HG02610 (cell line): Measurements from ENCODE around the gene CLSTN2.

Experiments used
- ATAC-seq: cut with Tn5 transposase; IDR thresholded peaks from one replicate; pipeline ENCODE4 v1.9.1; 2021; ENCODE audit warnings: mild to moderate bottlenecking, moderate library complexity; ENCODE audit not compliant: unreplicated experiment

CLSTN2 gene

DNA sequence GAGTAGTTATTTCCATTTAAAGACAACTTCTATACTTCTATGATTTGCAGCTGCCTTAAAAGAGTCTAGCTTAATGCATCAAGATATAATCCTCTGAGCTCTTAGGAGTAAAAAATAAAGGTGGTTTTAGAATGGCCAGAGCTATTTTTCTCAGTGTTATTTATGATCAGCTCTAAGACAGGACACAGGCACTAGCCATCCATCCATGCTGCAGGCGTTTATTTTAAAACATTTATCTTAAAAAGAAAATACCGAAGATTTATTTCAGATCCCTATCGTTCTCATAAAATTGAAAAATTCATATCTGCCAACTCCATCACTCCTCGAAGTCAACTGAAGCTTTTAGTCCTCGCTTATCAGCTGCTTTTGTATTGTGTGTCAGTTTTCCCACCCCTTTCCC is 243.5 kb downstream of the CLSTN2 start:
- no peak for ATAC-seq

DNA sequence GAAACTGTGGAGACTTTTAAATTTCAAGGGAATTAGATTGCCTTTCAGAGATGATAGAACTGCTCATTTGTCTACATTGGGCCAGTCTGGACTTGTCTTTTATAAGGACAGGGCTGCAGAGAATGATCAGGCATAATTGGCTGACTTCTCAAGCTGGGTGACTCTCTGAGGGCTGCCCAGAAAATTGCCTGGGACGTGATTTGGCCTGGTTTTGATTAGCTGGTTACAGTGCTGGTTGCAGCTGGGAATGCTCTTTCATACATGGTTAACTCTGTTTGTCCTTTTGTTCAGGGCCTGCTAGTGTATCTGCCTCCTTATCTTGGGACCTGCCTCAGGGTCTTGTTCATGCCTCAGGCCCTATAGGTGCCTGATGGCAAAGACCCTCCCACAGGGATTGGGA is 245.6 kb downstream of the CLSTN2 start:
- ATAC-seq, result no peak

DNA sequence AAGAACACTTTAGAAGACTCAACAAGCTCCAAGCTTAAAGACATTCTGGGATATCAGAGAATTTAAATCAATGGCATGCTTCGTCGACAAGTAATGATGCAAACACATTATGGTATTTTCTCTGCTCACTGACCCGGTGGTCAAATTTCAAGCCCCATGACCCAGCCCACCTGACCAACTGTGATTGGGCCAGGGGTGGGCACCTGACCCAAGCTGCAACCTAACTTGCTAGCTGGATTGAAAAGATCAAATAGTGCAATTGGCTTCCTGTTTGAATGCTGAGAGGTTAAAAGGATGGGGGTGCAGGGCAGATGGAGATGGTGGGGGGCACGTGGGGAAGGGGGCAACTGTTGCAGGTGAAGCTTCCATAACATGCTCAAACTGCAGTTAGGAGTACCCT is 250.4 kb downstream of the CLSTN2 start:
- ATAC-seq, result no peak

DNA sequence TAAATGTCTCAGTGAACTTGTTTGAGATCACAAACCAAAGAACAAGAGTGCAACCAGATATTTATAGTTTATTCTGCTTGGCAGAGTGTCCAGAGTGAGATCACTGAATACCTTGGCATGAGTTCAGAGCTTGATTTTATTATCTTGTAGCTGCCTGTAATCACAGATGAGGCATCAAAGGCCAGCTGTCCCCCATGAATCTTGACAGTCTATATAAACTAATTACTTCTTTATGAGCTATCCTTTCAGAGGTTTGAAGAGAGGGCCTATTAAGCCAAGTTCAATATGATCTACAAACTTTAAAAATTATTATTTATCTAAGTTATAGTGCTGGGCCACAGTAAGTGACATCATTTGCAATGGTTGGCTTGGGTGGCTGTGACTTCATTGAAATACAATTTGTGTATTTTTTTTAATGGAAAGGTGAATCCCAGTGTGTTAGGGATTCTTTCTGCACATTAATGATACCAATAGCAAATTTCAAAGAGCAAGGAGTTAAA is 251.5 kb downstream of the CLSTN2 start:
- ATAC-seq, result no peak

DNA sequence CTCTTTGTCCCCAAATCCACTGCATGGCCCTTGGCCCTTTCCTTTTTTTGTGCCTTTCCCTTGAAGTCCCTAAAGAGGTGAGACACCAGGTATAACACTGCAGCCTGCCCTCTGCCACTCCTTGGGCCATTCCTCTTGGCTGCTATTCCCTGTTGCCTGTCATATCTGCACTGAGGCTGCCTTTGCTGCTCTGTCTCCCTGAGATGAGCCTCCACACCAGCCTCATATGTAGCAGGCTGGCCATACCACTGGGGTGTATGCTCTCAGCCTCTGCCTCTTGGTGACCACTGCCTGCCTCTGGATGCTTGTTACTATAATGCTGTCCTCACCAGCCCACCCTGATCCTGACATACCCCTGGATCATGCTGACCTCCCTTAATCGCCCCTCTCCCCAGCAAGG is 252.0 kb downstream of the CLSTN2 start:
- no peak for ATAC-seq

DNA sequence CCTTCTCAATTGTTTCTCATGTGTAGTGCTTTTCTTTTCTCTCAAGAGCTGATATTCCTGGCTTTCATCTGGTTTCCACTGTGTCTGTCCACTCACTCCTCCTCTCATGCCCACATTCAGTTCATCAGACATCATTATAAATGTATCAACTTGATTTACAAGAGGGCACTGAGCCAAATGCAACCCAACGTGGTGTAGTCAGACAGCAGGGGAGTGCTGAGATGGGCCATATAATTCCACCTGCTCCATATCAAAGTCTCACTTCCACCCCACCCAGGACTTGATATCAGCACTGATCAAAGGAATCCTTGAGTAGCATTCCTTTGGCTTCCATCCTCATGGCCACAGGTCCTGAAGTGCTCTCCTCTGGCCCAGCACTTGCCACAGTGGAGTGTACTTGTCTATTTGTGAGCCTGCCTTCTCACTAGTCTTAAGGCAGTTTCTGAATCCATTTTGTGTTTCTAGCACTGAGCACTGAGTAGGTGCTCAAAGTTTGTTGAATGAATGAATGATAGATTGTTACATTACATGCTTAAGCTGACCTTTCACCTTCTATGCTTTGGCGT is 252.8 kb downstream of the CLSTN2 start:
- ATAC-seq, result no peak

DNA sequence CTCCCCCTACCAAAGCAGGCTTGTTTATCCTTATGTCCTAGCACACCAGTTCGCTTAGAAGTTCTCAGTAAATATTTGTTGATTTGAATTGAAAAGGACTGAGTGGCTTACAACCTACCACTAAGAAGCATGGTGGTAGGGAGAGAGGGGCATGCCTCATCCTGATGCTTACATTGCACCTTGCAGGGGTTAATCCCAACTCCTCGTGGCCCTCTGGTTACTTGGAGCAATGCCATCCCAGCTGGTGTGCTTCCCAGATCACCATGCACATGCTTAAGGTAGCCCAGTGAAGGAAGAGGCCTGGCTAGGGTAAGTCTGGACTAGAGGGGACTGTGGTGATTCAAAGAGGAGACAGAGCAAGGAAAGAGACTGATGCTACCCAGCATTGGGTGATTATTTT is 253.3 kb downstream of the CLSTN2 start:
- ATAC-seq, result no peak

DNA sequence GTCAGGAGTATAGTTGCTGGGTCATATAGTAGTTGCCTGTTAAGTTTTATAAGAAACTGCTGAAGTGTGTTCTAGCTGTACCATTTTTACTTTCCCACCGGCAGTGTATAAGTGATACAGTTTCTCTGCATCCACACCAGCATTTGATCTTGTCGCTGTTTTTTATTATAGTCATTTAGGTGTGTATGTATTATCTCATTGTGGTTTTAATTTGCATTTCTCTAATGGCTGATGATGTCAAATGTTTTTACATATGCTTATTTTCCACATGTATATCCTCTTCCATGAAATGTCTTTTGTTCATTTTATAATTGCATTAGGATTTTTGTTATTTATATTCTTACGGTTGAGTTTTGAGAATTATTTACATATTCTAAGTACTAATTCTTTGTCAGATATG is 254.3 kb downstream of the CLSTN2 start:
- no peak for ATAC-seq

DNA sequence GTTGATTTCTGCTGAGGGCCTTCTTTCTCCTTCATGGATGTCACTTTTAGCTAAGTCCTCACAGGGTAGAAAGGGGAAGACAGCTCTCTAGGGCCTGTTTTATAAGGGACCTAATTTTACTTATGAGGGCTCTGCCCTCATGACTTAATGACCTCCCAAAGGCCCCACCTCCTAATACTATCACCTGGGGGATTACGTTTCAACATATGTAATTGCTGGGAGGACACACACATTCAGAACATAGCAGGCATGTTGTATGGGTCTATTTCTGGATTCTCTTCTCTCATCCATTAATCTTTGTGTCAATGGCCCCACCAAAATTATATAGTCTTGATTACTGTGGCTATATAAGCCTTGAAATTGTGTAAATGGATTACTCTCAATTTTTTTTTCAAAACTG is 255.0 kb downstream of the CLSTN2 start:
- no peak for ATAC-seq

DNA sequence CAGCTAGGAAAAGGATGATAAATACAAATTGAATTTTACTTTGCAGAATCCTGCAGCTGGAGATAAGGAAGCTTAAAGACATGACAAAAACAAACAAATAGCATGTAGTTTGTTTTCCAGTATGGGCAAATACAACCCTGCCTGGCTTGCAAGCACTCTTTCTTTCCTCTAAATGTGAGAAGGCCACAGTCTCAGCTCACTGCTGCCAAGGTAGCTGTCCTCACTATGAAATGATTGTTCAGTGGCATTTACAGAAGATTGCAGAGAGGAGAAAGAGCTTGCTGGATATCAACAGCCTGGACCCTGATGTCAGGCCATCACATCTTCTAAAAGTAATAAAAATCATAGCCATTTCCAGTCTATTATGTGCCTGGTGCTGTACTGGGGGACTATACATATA is 262.0 kb downstream of the CLSTN2 start:
- ATAC-seq, result no peak

DNA sequence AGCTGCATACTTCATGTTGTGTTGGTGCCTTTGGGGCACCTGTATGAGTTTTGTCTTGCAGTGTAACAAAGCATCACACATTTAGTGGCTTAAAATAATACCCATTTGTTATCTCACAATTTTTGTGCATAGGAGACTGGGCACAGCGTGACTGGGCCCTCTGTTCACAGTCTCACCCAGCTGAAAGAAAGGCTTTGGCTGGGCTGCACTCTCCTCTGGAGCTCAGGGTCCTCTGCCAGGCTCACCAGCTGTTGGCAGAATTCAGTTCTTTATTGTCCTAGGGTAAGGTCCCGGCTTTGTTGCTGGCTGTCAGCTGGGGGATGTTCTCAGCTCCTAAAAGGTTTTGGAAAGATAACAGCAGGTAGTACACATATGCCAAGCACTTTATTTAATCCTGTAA is 263.3 kb downstream of the CLSTN2 start:
- no peak for ATAC-seq

DNA sequence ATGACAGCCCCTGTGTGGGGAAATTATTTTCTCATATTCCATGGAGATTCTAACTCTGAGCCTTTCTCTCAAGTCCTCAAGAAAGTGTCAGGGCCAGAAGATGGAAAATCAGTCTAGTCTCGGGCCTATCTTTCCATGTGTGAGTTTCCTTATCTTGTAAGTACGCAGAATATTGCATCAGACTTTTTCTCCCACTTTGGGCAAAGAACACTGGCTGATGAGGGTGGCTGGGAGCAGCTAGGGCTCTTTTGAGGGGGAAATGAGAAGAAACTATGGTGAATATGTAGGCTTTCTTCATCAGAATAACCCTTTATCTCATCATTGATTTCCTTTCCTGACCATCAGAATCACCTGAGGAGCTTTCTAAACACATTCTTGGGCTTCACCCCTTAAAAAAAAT is 264.0 kb downstream of the CLSTN2 start:
- ATAC-seq, result no peak

DNA sequence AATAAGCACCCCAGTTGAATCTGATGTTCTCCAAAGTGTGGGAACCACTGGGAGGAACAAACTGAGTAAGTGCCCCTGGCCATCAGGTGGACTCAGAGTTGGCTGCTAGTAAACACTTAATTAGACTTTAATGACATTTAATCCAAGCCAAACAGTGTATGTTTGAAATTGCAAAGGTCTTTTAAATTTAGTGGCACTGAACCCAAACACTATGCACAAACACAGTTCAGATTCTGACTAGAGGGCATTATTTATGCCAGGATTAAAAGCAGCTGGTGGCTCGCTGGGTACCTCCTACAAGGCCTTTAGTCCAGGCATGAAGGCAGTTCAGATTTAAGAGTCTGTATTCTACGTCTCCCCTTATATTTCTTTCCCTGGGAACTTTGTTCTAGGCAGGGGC is 264.8 kb downstream of the CLSTN2 start:
- ATAC-seq, result no peak

DNA sequence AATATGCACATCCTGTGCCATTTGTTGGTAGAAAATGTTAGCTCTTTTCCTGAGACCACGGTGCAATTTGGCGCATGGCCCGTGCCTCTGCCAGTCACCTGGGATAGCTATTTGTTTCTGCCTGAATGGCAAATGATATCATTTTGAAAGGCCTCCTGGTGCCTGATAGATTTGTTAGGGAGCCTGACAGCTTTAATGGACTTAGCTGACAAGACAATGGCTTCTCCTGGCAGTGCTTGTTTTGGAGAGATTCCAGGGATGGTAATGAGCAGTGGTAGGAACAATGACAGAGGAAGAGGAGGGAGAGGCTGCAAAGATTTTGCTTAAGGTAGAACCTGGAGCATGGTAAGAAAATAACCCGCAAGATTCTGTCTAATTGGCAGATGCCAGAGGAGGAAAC is 268.5 kb downstream of the CLSTN2 start:
- ATAC-seq, result no peak

DNA sequence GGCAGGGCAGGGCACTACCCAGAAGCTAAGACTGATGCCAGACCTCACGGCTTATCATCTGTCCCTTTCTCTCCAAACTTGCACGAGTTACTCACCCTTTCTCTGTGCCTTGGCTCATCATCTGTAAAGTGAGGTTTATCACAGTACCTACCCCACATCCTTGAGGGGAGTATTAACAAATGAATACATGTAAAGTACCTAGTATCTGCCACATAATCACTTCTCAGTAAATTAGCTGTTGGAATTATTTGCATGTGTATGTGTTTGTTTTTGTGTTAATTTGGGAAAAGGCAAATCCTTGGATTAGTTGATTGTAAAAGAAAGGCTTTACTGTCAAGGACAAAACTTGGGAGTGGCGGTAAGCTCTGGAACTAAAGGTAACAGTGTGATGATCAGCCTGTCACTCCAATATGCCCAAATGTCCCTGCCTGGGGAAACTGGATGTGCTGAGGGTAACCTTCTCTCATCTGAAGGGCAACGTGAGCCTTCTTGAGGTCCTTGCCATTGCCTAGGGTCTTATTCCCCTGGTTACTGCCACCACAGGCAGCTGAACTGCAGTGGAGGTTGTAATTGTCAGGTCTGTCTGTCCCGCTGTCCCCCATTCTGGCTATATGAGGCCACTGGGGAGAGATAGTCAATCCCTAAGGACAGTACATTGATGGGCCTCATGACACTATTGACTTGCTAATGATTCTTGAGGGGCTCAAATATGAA is 269.4 kb downstream of the CLSTN2 start:
- ATAC-seq, result no peak

DNA sequence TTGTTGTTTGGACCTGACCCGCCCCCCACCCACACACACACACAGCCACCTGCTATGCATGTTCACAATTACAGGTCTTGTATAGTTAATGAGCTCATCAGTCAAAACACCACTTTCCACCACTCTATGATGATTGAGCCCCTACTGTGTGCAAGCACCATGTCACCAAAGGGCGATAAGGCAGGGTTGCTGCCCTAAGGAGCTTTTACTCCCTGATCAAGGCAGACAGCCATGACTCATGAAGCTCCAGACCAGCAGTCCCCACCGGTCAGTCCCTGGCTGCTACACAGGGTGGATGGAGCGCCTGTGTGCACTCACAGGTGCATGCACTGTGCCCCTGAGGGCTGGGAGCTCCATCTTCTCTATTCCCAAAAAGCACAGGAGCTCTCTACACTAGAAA is 270.6 kb downstream of the CLSTN2 start:
- ATAC-seq, result no peak

DNA sequence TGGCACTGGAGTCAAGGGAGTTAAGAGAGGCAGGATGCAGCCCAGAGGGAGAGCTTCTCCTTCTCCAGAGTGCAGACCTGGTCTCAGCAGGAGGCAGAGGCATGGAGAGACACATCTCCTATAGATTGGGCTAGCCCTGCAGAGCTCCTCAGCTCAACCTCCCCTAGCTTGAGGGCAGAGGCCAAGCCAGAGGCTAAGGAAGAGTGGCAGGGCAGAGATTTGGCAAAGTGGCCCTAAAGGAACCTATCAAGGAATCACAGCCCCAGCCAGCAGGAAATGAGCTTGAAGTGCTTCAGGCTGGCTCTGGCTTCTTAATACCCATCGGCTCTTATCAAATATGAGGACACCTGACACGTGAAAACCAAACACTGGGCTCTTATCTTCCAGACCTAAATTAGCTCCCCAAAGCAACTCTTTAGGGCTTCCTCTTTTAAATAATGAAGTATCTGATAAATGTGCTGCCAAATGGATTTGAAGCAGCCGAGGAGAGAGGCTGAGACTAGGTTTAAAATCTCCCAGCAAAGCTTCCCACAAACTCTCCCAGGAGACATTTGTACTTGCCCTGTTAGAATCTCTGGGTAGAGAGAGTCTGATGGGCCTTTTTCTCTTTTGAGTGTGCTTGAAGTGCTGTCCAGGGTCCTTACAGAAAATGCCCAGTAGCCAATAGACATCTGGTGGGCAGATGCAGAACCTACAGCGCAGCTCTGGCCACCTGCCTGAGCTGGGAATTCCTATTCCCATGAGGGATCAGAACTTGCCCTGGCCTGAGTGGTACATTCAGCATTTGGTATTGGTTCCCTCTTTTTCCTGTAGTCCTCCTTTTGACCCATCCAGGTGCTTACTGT is 271.4 kb downstream of the CLSTN2 start:
- no peak for ATAC-seq

DNA sequence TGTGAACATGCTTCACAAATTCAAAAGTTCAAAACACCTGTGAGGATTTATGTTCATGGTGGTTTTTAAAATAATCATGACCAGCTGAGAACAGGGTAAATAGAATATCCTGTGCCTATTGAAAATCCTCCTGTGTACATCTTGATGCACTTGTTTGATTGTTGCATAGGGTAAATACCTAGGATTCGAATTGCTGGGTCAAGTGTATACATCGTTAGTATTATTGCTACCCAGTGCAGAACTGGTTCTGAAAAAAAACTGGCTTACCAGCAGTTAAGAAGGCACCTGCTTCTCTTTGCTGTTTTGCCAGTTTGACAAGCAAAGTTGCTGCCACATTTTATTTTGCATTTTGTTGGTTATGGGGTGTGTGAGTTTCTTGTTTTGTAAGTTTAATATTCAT is 272.6 kb downstream of the CLSTN2 start:
- no peak for ATAC-seq

DNA sequence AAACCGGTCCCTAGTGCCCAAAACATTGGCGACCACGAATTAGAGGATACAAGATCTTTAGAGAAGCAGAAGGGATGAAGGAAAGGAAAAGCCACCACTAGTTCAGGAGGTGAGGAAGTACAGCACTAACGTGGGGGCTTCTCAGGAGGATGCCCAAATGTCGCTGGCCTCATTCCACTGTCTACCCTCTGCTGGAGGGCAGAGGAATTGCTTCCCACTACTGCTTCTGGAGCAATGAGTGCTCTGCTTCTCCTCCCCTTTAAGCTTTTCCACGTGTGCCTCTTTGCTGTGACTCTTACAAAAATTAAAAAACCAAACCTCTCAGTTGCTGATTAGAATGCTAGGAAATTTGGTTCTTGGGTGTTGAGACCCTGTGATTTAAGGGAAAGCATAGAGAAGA is 281.3 kb downstream of the CLSTN2 start:
- ATAC-seq, result peak; percentile 61

DNA sequence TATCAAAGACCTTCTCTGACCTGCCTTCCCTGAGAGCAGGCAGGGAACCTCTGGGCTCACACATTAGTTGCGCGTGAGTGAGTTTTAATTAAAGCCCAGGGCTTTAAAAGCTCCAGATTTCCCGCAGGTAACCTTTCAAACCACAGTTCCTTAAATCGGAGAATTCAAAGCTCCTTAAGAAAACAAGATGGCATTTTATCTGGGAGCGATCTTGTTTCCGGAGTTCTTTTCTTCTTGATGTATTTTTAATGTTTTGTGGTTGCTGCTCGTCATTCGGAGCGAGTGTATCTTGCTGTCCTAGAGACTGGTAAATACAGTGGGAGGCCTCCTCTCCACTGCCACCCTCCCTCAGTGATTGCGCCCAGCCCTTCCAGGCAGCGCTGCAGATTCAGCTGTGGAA is 284.3 kb downstream of the CLSTN2 start:
- no peak for ATAC-seq

DNA sequence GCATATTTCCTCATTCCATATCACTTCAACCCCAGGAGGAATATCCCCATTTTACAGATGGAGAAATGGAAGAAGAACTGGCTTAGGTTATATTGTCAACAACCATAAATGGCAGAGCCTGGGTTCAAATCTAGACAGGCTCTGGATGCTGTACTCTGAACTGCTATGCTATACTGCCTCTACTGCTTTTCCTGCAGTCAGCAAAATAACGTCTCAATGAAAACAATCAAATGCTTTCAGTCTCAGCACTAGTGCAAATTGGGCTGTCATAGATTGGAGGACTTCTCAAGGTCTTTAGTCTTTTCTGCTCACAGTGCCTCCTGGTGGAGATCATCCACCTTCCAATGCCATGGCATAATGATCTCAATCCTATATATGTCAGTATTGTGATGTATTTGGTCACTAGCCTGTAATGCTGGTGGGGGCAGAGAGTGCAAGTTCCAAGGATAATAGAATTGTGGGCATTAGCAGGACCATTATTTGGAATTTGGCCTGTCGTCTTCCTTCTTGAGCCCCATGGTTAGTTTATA is 285.0 kb downstream of the CLSTN2 start:
- ATAC-seq, result no peak

DNA sequence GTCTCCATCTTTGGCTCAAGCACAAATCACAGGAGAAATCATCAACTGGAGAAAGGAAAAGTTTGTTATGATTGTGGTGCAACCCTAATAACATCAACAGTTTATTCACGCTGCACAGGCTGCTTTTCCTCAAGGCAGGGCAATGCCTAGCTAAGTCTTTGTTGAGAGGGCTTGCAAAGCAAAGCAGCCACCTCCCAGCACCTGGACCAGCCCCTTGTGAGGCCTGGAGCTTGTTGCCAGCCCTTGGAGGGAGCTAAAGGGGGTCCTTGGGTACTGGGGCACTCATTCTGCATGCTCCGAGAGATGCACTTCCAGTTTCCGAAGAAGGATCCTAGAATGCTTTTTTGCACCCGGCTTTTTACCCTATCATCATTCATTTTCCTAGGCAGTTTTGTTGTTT is 288.2 kb downstream of the CLSTN2 start:
- ATAC-seq, result no peak
